GM19395 (cell line): ENCODE measurements around the gene BCL11B.

Experiments
- ATAC-seq: cut with Tn5 transposase; IDR thresholded peaks from one replicate; pipeline ENCODE4 v1.9.1; 2021; ENCODE audit warnings: mild to moderate bottlenecking, moderate library complexity; ENCODE audit not compliant: unreplicated experiment

Gene BCL11B

GRCh38 chr14:99123208-99123870 lies 148.7 kb downstream of the BCL11B start:
- ATAC-seq, result no peak

- no peak for ATAC-seq
These were observed 149.4 kb downstream of the BCL11B start for GRCh38 chr14:99122521-99123125.

GRCh38 chr14:99121319-99121875 lies 150.6 kb downstream of the BCL11B start:
- ATAC-seq, result no peak

DNA sequence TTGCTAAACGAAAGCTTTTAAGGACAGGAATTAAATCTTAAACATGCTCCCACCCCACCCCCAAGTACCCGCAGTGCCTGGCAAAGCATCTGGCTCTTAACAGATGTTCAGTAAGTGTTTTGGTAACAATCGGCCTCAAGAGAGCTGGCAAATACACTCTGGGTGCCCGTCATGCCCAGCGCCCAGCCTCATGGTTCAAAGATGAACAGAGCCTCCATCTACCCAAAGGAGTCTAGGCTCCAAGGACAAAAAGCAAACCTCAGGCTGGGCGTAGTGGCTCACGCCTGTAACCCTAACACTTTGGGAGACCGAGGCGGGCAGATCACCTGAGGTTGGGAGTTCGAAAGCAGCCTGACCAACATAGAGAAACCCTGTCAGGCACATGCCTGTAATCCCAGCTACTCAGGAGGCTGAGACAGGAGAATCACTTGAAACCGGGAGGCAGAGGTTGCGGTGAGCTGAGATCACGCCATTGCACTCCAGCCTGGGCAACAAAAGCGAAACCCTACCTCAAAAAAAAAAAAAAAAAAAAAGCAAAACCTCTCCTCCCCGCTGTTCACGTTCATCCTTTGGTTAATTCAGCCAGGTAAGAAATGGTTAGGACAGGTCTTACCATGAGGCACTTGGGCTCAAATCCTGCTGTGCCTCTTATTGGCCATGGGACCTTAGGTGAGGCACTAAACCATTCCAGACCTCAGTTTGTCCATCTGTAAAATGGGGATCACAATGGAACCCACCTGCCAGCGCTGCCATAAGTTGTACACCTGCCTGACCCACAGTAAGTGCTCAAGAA lies 151.3 kb downstream of the BCL11B start:
- no peak for ATAC-seq

GRCh38 chr14:99119554-99120525 lies 152.2 kb downstream of the BCL11B start:
- no peak for ATAC-seq
